Mucosa of descending colon (tissue), 3 donors: ENCODE measurements around the gene GOLGA7B. TPM values are rescaled to one million over a fixed set of nuclear protein-coding genes. Genes with fewer than 3 reads are reported as not detected.

Source experiments
- ATAC-seq: fragments of 200-7000 bp; cut with Tn5 transposase; one replicate; pipeline ENCODE4 v1.9.1; 2020; ENCODE audit warnings: mild to moderate bottlenecking, moderate library complexity
- DNase-seq, 3 donors: peaks; one replicate each; pipeline ENCODE4 v3.0.0-alpha.2; 2020
- H3K36me3 ChIP-seq: fragments of 200-600 bp; one replicate; pipeline ENCODE4 v1.8.0; 2021; ENCODE audit warnings: low read depth, mild to moderate bottlenecking
- H3K4me1 ChIP-seq: fragments of 200-600 bp; one replicate; pipeline ENCODE4 v1.8.0; 2021; ENCODE audit warnings: low read depth, mild to moderate bottlenecking
- H3K4me3 ChIP-seq: fragments of 200-600 bp; one replicate; pipeline ENCODE4 v1.8.0; 2021; ENCODE audit warnings: mild to moderate bottlenecking
- H3K9me3 ChIP-seq: fragments of 200-600 bp; one replicate; pipeline ENCODE4 v1.8.0; 2021; ENCODE audit warnings: mild to moderate bottlenecking
- intact Hi-C, 2 donors: fragments of 100-400 bp; cut with DNase I in 1 of 2; cut with micrococcal nuclease in 1 of 2; formaldehyde crosslinking; loops; one replicate each; pipeline versions ENCODE4 v1.11.0 to v1.11.1; 2022; cut with DNase I, micrococcal nuclease
- total RNA-seq, 3 donors: library from RNA; stranded (reverse); fragmentation: NEBNext Ultra II Directional in 2 of 3; extraction: Animal tissue kit (Norgen Biotek cat#: 25700) in 2 of 3; gene quantifications; one replicate each; pipeline versions ENCODE4 v1.2.1 to v1.2.4, GENCODE V29; 2021 to 2023
- TF ChIP-seq, protein P1 (sequence below): fragments of 200-600 bp; IDR thresholded peaks from one replicate; pipeline ENCODE4 v1.8.0; 2022; ENCODE audit warnings: antibody characterized with exemption, mild to moderate bottlenecking
- donor health status: DM: no; HTN: no; CAD: no; lungs with moderate emphysema.
- donor health status: DM: no; HTN: no; CAD: no.
- donor health status: DM: no; HTN: yes; CAD: no.

GOLGA7B gene
- total RNA-seq, 3 donors from 2014 or later: 0.29 to 0.92 (median 0.63) TPM

DNA sequence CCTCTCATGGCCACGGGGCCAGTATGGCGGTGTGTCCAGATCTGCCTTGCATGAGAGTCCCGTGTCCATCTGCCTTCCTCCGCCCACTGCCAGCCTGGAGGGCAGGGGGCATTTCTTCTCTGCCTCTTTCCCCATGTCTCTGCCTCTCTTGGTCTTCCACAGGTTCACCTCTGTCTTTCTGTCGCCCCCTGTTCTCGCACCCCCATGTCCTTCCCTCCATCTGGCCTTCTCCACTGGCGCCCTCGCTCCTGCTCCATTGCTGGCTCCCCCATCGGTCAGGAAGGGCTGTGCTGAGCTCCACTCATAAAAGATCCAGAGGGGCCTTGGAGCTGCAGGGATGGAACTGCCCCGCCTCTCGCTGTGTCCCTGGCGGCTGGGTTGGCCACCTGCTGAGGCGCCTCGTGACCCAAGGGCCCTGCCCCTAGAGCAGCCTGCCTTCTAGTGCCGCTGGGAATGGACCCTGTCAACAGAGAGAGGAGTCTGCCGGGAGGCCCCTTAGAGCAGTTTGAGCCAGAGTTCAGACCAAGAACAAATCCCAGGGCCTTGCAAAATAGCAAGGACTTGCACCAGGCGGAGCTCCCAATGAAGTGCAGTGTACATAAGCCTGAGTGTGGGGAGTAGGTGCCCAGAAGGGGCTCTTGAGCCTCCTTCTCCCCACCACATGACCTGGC is 42.0 kb downstream of the GOLGA7B start:
- intact Hi-C loops: no loop called here
- H3K4me3 ChIP-seq: no peak overlapping the region
- ATAC-seq (no peak), DNase-seq (no peak)
- H3K9me3 ChIP-seq: no peaks in the 10 kb centered on the region
- H3K4me1 ChIP-seq: no peaks in the 10 kb centered on the region
- no peaks in the 10 kb centered on the region for H3K36me3 ChIP-seq
- TF ChIP-seq, protein P1, sequence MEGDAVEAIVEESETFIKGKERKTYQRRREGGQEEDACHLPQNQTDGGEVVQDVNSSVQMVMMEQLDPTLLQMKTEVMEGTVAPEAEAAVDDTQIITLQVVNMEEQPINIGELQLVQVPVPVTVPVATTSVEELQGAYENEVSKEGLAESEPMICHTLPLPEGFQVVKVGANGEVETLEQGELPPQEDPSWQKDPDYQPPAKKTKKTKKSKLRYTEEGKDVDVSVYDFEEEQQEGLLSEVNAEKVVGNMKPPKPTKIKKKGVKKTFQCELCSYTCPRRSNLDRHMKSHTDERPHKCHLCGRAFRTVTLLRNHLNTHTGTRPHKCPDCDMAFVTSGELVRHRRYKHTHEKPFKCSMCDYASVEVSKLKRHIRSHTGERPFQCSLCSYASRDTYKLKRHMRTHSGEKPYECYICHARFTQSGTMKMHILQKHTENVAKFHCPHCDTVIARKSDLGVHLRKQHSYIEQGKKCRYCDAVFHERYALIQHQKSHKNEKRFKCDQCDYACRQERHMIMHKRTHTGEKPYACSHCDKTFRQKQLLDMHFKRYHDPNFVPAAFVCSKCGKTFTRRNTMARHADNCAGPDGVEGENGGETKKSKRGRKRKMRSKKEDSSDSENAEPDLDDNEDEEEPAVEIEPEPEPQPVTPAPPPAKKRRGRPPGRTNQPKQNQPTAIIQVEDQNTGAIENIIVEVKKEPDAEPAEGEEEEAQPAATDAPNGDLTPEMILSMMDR: no peak

DNA sequence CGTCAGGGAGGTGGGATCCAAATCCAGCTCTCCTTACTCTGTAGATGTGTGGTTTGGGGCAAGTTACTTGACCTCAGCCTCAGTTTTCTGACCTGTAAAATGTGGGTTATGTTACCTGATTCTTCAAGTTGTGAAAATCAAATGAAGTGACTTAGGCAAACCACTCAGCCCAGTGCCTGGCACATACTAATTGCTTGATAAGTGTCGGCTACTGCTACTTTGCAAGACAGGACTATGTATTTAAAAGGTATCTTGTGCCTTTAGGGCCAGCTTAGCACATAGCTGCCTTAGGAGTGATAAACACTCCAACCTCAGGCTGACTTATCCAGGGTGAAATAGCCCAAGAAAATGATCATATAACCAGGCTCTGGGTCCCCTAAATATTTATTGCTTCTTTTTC is 42.9 kb downstream of the GOLGA7B start:
- no peak for DNase-seq
- no peaks in the 10 kb centered on the region for H3K36me3 ChIP-seq
- ATAC-seq: no peak
- H3K9me3 ChIP-seq: no peaks in the 10 kb centered on the region
- H3K4me3 ChIP-seq: no peak overlapping the region
- intact Hi-C loops: no loop called here
- TF ChIP-seq, protein P1: no peak
- no peaks in the 10 kb centered on the region for H3K4me1 ChIP-seq

DNA sequence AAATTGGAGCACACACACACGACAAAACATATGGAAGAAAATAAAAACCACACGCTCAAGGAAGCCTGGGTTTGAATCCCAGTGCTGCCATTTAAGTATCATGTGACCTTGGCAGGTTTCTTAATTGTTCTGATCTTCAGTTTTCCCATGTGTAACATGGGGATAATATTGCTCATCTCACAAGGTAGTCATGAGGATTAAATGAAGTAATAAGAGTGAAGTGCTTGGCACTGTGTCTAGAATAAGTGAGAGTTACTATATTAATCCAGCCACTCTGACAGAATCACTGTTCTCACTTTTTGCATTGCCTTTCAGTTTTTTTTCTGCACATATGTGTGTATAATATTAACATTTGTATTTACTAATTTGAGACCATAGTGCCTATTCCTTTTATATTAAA is 43.3 kb downstream of the GOLGA7B start:
- H3K9me3 ChIP-seq: no peaks in the 10 kb centered on the region
- no peaks in the 10 kb centered on the region for H3K36me3 ChIP-seq
- DNase-seq (no peak), ATAC-seq (no peak)
- no peak overlapping the region for H3K4me3 ChIP-seq
- intact Hi-C loops: no loop called here
- TF ChIP-seq, protein P1: no peak
- no peaks in the 10 kb centered on the region for H3K4me1 ChIP-seq

DNA sequence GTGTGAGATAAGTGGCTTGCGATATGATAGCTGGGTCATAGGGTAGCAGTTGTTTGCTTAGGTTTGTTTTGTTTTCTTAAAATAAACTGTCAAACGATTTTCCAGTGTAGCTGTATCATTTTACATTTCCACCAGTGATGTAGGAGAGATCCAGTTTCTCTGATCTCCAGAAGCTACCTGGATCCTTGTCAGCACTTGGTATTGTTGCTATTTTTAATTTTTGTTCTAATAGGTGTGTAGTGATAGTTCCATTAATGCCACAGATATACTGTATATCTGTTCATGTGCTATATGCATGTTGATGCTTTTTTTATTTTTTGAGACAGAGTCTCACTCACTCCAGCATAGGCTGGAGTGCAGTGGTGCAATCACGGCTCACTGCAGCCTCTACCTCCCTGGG is 44.4 kb downstream of the GOLGA7B start:
- H3K4me1 ChIP-seq: no peaks in the 10 kb centered on the region
- no peak overlapping the region for H3K4me3 ChIP-seq
- no peak for ATAC-seq
- no peaks in the 10 kb centered on the region for H3K36me3 ChIP-seq
- intact Hi-C loops: no loop called here
- no peak for DNase-seq
- H3K9me3 ChIP-seq: no peaks in the 10 kb centered on the region
- TF ChIP-seq, protein P1: no peak

DNA sequence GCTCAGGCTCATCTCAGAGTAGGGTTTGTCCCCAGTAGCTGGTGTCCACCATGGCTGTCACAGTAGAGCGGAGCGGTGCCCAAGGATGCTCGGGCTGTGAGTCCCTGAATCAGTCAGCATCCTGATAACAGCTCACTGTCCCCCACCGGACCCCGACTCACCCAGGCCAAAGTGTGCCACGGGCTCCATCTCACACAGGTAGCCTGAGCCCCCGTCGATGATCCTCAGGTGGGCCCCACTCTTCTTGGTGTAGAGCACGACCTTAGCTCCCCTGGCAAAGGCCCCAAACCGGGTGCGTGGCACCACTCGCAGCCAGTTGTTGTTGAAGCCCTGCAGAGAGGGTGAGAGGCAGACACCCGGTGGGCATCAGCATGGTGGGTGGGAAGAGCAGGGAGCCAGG is 45.4 kb downstream of the GOLGA7B start:
- H3K4me1 ChIP-seq: no peaks in the 10 kb centered on the region
- TF ChIP-seq, protein P1: no peak
- ATAC-seq (no peak), DNase-seq (no peak)
- no peaks in the 10 kb centered on the region for H3K36me3 ChIP-seq
- H3K4me3 ChIP-seq: no peak overlapping the region
- intact Hi-C loops: no loop called here
- no peaks in the 10 kb centered on the region for H3K9me3 ChIP-seq

DNA sequence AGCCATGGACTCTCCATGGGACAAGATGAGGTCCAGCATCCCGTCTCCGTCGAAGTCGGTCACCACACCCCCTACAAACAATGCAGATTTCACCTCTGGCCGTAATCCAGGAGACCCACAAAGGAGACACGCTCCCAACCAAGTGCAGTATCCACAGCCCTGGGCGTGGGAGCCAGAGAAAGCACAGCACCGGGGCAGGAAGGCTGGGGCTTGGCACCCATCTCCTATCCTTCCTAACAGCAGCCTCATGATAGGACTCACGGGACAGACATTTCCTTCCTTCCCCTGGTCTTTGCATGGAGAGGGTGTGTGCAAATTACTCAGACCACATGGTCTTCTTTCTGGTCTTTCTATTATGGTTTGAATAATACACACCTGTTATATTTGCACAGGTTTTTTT is 46.3 kb downstream of the GOLGA7B start:
- no peaks in the 10 kb centered on the region for H3K9me3 ChIP-seq
- no peak overlapping the region for H3K4me3 ChIP-seq
- H3K4me1 ChIP-seq: no peaks in the 10 kb centered on the region
- ATAC-seq (no peak), DNase-seq (no peak)
- TF ChIP-seq, protein P1: no peak
- no peaks in the 10 kb centered on the region for H3K36me3 ChIP-seq
- intact Hi-C loops: no loop called here
